H1 (cell line): ENCODE measurements around the gene DACT1. TPM values are rescaled to one million over a fixed set of nuclear protein-coding genes. Genes with fewer than 3 reads are reported as not detected.

Experiments
- BACH1 ChIP-seq: IDR thresholded peaks from 2 replicates; pipeline ENCODE4 v1.6.1; 2012; ENCODE audit warnings: low read length, improper control_type of control experiment
- CTBP2 ChIP-seq: IDR thresholded peaks from 2 replicates; pipeline ENCODE4 v1.7.0; 2011; ENCODE audit warnings: borderline replicate concordance, mild to moderate bottlenecking, moderate library complexity, mixed read lengths, low read length; ENCODE audit not compliant: insufficient read depth, insufficient read length
- POLR2AphosphoS5 ChIP-seq: IDR thresholded peaks from 2 replicates; pipeline ENCODE4 v1.6.1; 2011; ENCODE audit warnings: low read depth, low read length
- RFX5 ChIP-seq: IDR thresholded peaks from 2 replicates; pipeline ENCODE4 v1.6.1; 2011; ENCODE audit warnings: low read depth, low read length, improper control_type of control experiment, borderline replicate concordance
- RNF2 ChIP-seq: fragments of 200-900, 300-1000 bp; sonication (generic); IDR thresholded peaks from 2 replicates; pipeline ENCODE4 v1.7.1; 2016; ENCODE audit warnings: borderline replicate concordance, low read depth, mild to moderate bottlenecking, antibody characterized with exemption, low read length; ENCODE audit not compliant: poor library complexity, severe bottlenecking; ENCODE audit errors: missing control alignments
- TCF12 ChIP-seq: IDR thresholded peaks from 2 replicates; pipeline ENCODE4 v1.6.1; 2011; ENCODE audit warnings: low read depth, mild to moderate bottlenecking, low read length
- ZNF274 ChIP-seq: IDR thresholded peaks from 2 replicates; pipeline ENCODE4 v1.7.0; 2012; ENCODE audit warnings: low read length, borderline replicate concordance; ENCODE audit errors: extremely low read depth
- polyA plus RNA-seq, 7 experiments: library from polyadenylated mRNA; depleted of rRNA in 3 of 7; stranded (reverse) in 5 of 7; unstranded in 2 of 7; fragments of >200 nt in 5 of 7; fragments of 200-250 nt in 2 of 7; gene quantifications; 1 replicate in 5 of 7; 2 replicates in 1 of 7; 4 replicates in 1 of 7; pipeline versions ENCODE4 v1.2.1 to v1.2.3, GENCODE V29; 2011 to 2013; ENCODE audit warnings: missing spikeins in 2 of 7, mixed read lengths in 2 of 7
- total RNA-seq: library from RNA; stranded (reverse); fragmentation: NEBNext Ultra II Directional; extraction: Animal tissue kit (Norgen Biotek cat#: 25700); gene quantifications from 2 replicates; pipeline ENCODE4 v1.2.1, GENCODE V29; 2021

Gene DACT1
- total and polyA plus RNA-seq, 2 of the 8 experiments (the other 6 are each of a cell fraction or from before 2014, with no cell fraction given) = 3.2 to 29.8 TPM

DNA sequence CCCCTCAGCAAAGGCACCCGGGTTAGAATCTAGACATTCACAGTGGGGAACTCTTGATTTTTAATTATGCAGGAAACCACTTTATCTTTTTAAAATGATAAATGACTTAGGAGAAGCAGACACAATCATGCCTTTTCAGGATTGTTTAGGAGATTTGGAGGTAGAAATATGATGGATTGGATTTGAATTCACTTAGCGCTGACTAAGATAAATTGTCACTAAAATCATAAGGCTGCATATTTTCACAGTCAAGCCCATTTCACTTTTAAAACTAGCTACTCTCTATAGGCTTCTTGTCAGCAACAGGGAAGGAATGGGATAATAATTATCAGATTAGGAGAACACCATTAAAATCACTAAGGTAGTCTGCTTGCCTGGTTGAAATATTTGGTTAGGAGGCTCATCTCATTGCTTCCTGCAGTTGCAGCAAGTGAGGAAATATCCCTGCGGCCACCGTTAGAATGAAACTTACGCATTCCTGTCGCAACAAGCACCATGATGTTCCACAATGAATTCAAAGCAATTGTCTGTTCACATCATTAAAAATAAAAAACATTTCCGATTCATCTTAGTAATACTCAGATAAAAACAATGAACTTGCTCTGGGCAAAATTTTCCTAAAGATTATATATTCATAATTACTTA is 31.9 kb downstream of the DACT1 start (continued):
- TF ChIP-seq TCF12 = no peak
- no peak for TF ChIP-seq RFX5
- TF ChIP-seq BACH1 = no peak
- no peak for TF ChIP-seq RNF2
- TF ChIP-seq ZNF274 = no peak
- TF ChIP-seq POLR2AphosphoS5 = no peak
- TF ChIP-seq CTBP2 = no peak
